ENCODE measurements around the gene PCED1A. TPM values are rescaled to one million over a fixed set of nuclear protein-coding genes. Genes with fewer than 3 reads are reported as not detected.

PCED1A gene
- total RNA-seq, 2 donors from 2014 or later, result 40.2 to 46.5 TPM

- peaks cover 10% of the 10 kb centered on the region for H3K27me3 Mint-ChIP-seq (ENCODE audit: insufficient read depth)
- no peak for DNase-seq
- no peak overlapping the region for H3K27ac Mint-ChIP-seq
- Histone ChIP-seq H3K4me3 (ENCODE audit: low read length) (no peak overlapping the region), H3K36me3 (ENCODE audit: control insufficient read depth, insufficient read depth, low read length) (no peaks in the 10 kb centered on the region), H3K4me1 (ENCODE audit: control insufficient read depth, insufficient read depth, low read length) (no peaks in the 10 kb centered on the region), H3K9ac (ENCODE audit: extremely low read depth, low read length, poor library complexity, severe bottlenecking) (no peak overlapping the region), H3K9me3 (ENCODE audit: control insufficient read depth, low read length) (no peaks in the 10 kb centered on the region), H3K27me3 (ENCODE audit: control insufficient read depth, insufficient read depth, low read length, poor library complexity, severe bottlenecking) (peaks cover under 1% of the 10 kb centered on the region), H3K27ac (ENCODE audit: low read depth, low read length) (no peak overlapping the region)
- no peak overlapping the region for H3K4me3 Mint-ChIP-seq
- TF ChIP-seq CTCF (conservative IDR thresholded peaks at IDR 0.05), result no peak
- 93 to 100% methylated on average over 6 to 11 of the region's 11 CpGs for WGBS, 2 experiments (ENCODE audit: insufficient coverage in 1 of 2, insufficient read length in 1 of 2)
- H3K36me3 Mint-ChIP-seq (ENCODE audit: low read depth), result peaks cover 14% of the 10 kb centered on the region
- H3K4me1 Mint-ChIP-seq, result no peaks in the 10 kb centered on the region
- no peaks in the 10 kb centered on the region for H3K9me3 Mint-ChIP-seq
Measured at GRCh38 chr20:2866236-2866635, 25.8 kb upstream of the PCED1A start.

- Histone ChIP-seq H3K9me3 (ENCODE audit: control insufficient read depth, low read length) (no peaks in the 10 kb centered on the region), H3K4me1 (ENCODE audit: control insufficient read depth, insufficient read depth, low read length) (no peaks in the 10 kb centered on the region), H3K27ac (ENCODE audit: low read depth, low read length) (no peak overlapping the region), H3K27me3 (ENCODE audit: control insufficient read depth, insufficient read depth, low read length, poor library complexity, severe bottlenecking) (no peaks in the 10 kb centered on the region), H3K9ac (ENCODE audit: extremely low read depth, low read length, poor library complexity, severe bottlenecking) (no peak overlapping the region), H3K36me3 (ENCODE audit: control insufficient read depth, insufficient read depth, low read length) (no peaks in the 10 kb centered on the region), H3K4me3 (ENCODE audit: low read length) (no peak overlapping the region)
- no peak overlapping the region for H3K4me3 Mint-ChIP-seq
- H3K27ac Mint-ChIP-seq, result no peak overlapping the region
- 90 to 100% methylated on average over 2 to 3 of the region's 3 CpGs for WGBS, 2 experiments (ENCODE audit: insufficient coverage in 1 of 2, insufficient read length in 1 of 2)
- peak; percentile 56 for TF ChIP-seq CTCF (conservative IDR thresholded peaks at IDR 0.05)
- peaks cover 18% of the 10 kb centered on the region for H3K36me3 Mint-ChIP-seq (ENCODE audit: low read depth)
- DNase-seq, result peak; percentile 69
- H3K4me1 Mint-ChIP-seq, result no peaks in the 10 kb centered on the region
- peaks cover 4% of the 10 kb centered on the region for H3K27me3 Mint-ChIP-seq (ENCODE audit: insufficient read depth)
- H3K9me3 Mint-ChIP-seq, result no peaks in the 10 kb centered on the region
Measured at GRCh38 chr20:2865630-2866029, 25.2 kb upstream of the PCED1A start.

GRCh38 chr20:2865101-2865500 is 24.6 kb upstream of the PCED1A start:
- Histone ChIP-seq H3K4me3 (ENCODE audit: low read length) (no peak overlapping the region), H3K27me3 (ENCODE audit: control insufficient read depth, insufficient read depth, low read length, poor library complexity, severe bottlenecking) (no peaks in the 10 kb centered on the region), H3K9me3 (ENCODE audit: control insufficient read depth, low read length) (no peaks in the 10 kb centered on the region), H3K27ac (ENCODE audit: low read depth, low read length) (no peak overlapping the region), H3K4me1 (ENCODE audit: control insufficient read depth, insufficient read depth, low read length) (no peaks in the 10 kb centered on the region), H3K36me3 (ENCODE audit: control insufficient read depth, insufficient read depth, low read length) (no peaks in the 10 kb centered on the region), H3K9ac (ENCODE audit: extremely low read depth, low read length, poor library complexity, severe bottlenecking) (no peak overlapping the region)
- DNase-seq, result no peak
- Mint-ChIP-seq H3K4me3 (no peak overlapping the region), H3K36me3 (ENCODE audit: low read depth) (peaks cover 18% of the 10 kb centered on the region), H3K27ac (no peak overlapping the region), H3K4me1 (no peaks in the 10 kb centered on the region), H3K9me3 (no peaks in the 10 kb centered on the region), H3K27me3 (ENCODE audit: insufficient read depth) (no peaks in the 10 kb centered on the region)
- 90 to 91% methylated on average over 2 to 10 of the region's 10 CpGs for WGBS, 2 experiments (ENCODE audit: insufficient coverage in 1 of 2, insufficient read length in 1 of 2)
- TF ChIP-seq CTCF (conservative IDR thresholded peaks at IDR 0.05), result no peak

All from endodermal cell (in vitro differentiated cells).